ENCODE results near the gene C2orf74.

Gene C2orf74

DNA sequence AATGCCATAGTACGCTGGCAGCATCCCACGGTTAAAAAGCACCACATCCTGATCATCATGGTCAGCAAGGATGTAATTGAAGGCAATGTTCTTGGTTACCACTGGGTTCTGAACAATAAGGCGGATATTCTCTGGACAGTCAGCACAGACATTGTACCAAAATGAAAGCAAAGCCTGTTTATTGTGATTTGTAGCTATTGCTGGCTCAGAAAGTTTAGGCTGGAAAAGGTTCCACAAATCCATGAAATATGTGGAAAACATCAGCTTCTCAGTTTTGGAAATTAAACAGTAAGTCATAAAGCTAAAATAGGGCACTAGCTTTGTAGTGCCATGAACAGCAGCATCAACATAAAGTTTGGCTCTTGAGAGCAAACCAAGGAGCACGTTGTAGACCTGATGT, 52.2 kb downstream of the C2orf74 start:
- no peak for DNase-seq (ENCODE audit: low read depth)
